ENCODE data around the gene SLC5A5.

DNA sequence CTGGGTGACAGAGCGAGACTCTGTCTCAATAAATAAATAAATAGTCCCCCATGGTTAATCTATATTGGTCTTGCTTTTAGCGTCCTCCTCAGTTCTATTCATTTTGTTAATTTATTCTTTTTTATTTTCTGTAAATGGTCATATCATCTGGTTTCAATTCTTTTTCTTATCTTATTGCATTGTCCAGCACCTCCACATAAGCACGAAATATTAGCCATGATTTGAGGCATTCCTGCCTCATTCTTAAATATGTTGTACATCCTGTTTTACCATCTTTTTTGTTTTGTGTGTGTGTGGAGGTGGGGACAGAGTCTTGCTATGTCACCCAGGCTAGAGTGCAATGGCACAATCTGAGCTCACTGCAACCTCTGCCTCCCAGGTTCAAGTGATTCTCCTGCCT, 36.5 kb downstream of the SLC5A5 start:
- TF ChIP-seq, protein P1, sequence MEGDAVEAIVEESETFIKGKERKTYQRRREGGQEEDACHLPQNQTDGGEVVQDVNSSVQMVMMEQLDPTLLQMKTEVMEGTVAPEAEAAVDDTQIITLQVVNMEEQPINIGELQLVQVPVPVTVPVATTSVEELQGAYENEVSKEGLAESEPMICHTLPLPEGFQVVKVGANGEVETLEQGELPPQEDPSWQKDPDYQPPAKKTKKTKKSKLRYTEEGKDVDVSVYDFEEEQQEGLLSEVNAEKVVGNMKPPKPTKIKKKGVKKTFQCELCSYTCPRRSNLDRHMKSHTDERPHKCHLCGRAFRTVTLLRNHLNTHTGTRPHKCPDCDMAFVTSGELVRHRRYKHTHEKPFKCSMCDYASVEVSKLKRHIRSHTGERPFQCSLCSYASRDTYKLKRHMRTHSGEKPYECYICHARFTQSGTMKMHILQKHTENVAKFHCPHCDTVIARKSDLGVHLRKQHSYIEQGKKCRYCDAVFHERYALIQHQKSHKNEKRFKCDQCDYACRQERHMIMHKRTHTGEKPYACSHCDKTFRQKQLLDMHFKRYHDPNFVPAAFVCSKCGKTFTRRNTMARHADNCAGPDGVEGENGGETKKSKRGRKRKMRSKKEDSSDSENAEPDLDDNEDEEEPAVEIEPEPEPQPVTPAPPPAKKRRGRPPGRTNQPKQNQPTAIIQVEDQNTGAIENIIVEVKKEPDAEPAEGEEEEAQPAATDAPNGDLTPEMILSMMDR (IDR thresholded peaks at IDR 0.05), result no peak
- TF ChIP-seq POLR2AphosphoS5 (IDR thresholded peaks at IDR 0.05) (no peak), POLR2A (IDR thresholded peaks at IDR 0.05) (no peak), EP300 (IDR thresholded peaks at IDR 0.05) (no peak)

All from suprapubic skin (tissue), 4 donors.